ENCODE results near the gene CD320.
"Not testable (repeated sequence)": the region's sequence is repeated elsewhere in the genome, so short reads cannot be mapped to it uniquely, and the experiment has no call there.

GRCh38 chr19:8352845-8353244 is 44.7 kb upstream of the CD320 start:
- not testable (repeated sequence) for TF ChIP-seq CTCF (IDR thresholded peaks at IDR 0.05); RAD21 (conservative IDR thresholded peaks at IDR 0.05 in 1 of 2, IDR thresholded peaks at IDR 0.05 in 1 of 2); HDAC2 (IDR thresholded peaks at IDR 0.05); RNF2 (IDR thresholded peaks at IDR 0.05; ENCODE audit: borderline replicate concordance, low read depth); MAX (IDR thresholded peaks at IDR 0.05); CBX2 (IDR thresholded peaks at IDR 0.05; ENCODE audit: borderline replicate concordance, low read depth); FOSB (CRISPR knock-in tag; IDR thresholded peaks at IDR 0.05); USF2 (IDR thresholded peaks at IDR 0.05); EP300 (IDR thresholded peaks at IDR 0.05); POLR2A (IDR thresholded peaks at IDR 0.05; ENCODE audit: low read length); BCL3 (IDR thresholded peaks at IDR 0.05)

Measured in A549 (cell line).